Stimulated activated CD4-positive, alpha-beta T cell treated with anti-CD3 and anti-CD28 coated beads, Interleukin-15, amount 100 ng/mL, for 1 hour (primary cell): ENCODE results near the gene ACOX3.
"Not testable (repeated sequence)": the region's sequence is repeated elsewhere in the genome, so short reads cannot be mapped to it uniquely, and the experiment has no call there.

Experiments used
- DNase-seq, 2 donors: peaks; one replicate each; pipeline ENCODE4 v3.0.0-alpha.2; 2020; ENCODE audit warnings: low read depth in 1 of 2, low spot score in 1 of 2

The ACOX3 gene

GRCh38 chr4:8440492-8441311 lies at the start of gene ACOX3, which contains the start of gene TRMT44:
TSS of gene ACOX3 (minus strand) at chr4:8440723. CDS start at chr4:8416521, 24,202 bp downstream.
TSS of gene TRMT44 (plus strand) at chr4:8440777. CDS start at chr4:8440823, 46 bp downstream.
- DNase-seq = peak; percentile 93 to 98

DNA sequence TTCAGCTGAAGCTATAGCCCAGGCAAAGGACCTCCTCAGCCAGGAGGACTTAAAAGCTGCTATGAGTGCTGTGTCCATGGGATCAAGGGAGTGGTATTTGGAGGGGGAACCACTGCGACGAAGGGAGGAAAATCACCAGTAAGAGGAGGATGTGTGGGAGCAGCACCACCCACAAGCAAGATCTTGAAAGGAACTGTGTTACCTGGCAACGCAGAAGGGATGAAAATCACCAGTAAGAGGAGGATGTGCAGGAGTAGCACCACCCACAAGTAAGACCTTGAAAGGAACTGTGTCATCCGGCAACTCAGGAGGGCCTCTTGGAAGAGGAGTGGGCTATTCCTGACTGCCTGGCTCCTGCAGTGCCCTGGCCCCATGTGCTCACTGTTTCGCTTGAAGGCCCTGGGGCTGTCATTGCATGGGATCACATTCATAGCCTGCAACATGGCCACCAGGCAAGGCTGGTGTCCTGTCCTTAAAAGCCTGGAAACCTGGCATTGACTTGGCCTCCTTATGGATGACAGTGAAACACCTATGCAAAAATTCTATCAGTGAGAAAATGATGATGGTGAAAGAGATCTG lies 48.4 kb upstream of the ACOX3 start:
- DNase-seq = no peak

DNA sequence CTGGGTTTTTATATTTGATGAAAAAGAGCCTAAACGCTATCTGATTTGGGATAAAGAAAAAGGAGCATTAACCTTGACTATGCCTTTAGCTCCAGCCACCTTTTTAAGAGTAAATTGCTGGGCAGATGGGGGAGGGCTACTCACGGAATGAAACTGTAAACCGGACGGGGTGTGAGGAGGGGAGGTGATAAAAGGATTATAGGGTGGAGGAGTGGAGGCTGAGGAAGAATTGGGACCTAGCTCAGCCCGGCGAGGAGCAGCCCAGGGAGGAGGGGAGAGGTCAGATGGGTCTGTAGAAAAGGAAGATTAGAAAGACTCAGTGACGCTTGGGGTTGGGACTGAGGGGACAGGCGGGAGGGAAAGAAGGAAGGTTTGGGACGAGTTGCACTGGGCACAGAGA lies 46.1 kb upstream of the ACOX3 start:
- not testable (repeated sequence) for DNase-seq

DNA sequence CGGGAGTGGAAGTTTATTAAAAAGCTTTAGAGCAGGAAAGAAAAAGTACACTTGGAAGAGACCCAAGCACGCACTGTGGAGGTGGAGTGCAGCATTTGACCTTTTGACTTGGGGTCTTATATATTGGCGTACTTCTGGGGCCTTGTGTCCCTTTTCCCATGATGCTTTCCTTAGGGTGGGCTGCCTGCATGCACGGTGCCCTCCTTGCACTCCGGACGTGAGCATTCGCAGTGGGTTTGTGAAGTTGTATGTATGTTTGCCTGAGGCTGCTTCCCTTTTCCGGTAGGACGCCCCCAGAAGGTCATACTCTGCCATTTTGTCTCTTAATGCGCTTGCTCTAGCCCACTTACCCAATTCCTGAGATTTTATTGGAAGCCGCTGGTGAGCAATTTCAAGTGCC lies 39.7 kb upstream of the ACOX3 start:
- DNase-seq = no peak

DNA sequence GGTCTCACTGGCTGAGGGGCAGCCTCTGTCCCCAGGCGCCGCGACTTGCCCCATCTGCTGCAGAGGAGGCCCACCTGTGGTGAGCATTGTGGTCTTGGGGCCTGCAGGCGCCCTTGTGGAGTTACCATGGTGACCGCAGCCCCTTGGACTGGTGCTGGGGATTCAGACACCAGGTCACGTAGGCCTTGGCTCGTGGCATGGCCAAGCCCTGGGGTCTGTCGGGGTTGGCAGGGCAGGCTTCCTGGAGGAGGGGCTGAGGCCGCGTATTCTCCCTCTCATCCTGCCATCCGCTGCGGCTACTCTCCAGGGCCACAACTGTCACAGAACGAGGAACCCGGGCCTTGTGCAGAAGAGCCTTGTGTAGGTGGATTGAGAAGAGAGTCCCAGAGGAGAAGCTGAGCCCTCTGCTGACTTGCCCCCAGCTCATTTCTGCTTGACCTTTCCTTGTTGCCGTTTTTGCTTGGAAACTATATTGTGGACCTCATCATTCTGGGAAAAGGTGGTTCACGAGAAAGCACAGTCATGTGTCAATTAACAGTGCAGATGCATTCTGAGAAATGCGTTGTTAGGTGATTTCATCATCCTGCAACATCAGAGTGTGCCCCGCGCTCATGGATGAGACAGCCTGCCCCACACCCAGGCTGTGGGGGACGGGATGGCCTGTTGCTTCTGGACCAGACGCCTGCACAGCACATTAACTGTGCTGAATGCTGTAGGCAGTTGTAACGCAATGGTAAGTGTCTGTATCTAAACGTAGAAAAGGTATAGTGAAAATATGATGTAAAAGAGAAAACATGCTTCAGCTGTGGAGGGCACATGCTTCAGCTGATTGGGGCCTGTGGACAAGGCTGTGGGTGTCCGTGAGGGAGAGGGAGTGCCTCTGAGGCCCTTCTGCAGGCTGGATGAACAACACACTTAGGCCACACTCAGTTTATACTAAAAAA lies 38.5 kb upstream of the ACOX3 start:
- DNase-seq = no peak

GRCh38 chr4:8478371-8478770 lies 37.8 kb upstream of the ACOX3 start:
- no peak for DNase-seq

DNA sequence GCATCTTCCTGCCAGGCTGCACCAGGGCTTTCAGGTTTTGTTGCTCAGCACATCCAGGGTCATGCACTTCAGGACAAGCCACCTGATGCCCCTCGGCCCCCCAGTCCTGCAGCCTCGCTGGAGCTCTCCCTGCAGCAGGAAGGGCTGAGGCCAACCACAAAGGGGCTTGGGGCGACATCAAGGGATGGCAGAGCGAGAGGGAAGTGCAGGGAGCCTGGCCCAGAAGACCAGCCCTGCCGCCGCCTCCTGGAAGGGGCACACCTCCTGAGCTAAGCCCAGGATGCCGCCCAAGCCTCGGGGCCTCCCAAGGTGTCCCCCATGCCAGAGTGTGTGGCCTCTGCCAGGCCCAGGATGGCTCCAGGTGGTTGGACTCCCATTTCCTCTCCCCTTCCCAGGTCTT lies 37.2 kb upstream of the ACOX3 start:
- no peak for DNase-seq

- DNase-seq = no peak
These were observed 36.6 kb upstream of the ACOX3 start for GRCh38 chr4:8477095-8477635.

- no peak for DNase-seq
These were observed 35.4 kb upstream of the ACOX3 start for GRCh38 chr4:8475751-8476575.

DNA sequence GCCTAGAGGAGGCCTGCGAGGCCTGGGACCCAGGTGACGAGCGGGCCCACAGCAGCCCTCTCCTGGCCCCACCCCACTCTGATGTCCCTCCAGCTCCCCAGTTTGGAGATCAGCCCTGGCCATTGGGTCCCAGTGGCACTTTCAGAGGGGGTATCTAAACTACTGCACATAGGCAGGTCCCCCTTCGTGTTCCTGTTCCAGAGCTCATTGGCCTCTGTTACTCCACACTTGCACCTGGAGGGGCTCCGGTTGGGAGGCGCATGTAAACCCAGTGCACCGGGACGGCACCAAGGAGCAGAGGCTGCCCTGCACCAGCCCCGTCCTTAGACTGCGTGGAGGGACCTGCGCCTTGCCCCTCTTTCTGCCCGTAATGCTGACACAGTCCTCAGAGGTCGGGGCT lies 34.3 kb upstream of the ACOX3 start:
- no peak for DNase-seq

DNA sequence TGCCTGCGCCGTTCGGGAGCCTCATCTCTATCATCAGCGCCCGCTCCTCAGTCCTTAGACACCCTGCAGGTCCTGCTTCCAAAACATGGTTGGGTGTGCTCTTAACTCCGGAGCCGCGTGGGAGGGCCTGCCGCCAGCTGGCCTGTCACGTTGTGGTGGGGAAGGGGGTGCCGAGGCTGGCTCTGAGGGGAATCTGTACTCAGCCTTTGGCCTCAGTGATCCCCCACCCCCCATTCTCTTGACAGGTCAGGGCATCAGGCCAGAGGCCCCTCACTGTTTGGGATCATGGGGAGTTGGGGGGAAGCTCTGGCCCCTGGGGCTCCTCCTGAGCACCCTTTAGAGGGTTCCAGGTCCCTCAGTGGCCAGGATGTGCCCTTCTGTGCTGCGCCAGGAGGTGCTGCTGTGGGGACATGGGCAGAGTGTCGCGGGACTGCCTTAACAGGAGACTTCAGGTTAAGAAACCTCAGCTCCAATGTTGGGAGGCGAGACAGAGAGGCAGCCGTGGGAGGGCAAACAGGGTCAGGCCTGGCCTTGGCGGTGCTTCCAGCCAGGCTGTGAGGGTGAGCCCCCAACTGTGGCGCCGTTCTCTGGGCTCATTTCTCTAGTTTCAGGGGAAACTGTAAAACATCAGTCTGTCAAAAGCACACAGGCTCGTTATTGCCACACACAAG lies 33.5 kb upstream of the ACOX3 start:
- no peak for DNase-seq

DNA sequence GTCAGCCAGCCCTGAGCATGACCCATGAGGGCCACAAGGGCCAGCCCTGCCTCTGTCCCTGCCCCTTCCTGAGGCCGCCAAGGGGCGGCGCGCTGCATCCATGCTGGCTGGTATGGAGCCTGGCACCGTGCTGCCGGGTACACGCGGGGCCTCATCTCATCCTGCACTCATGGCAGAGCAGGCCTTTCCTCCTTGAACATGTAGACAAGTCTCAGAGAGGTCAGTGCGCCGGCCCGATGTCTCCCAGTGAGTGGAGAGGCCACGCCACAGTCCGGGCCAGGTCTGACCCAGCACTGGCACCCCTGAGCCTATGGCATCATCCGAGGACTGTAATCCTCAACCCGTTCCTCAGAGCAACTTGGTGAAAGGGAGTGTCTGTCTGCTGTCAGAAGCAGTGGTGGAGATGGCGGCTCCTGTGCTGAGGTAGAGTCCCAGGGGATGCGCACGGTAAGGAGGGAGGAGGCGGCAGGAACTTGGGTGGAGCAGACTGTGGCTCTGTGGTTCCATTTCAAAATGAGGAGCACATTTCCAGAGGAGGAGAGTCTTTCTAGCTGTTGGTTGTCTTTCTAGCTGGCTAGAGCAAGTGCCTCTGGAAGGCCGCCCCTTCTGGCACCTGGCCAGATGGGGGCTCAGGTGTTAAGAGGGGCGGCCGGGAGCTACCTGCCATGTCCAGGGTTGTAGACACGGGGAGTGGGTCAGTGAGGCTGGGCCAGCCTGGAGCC lies 32.8 kb upstream of the ACOX3 start:
- no peak for DNase-seq

- no peak for DNase-seq
These were observed 32.2 kb upstream of the ACOX3 start for GRCh38 chr4:8472689-8473197.

- DNase-seq = no peak
These were observed 31.7 kb upstream of the ACOX3 start for GRCh38 chr4:8472158-8472688.

DNA sequence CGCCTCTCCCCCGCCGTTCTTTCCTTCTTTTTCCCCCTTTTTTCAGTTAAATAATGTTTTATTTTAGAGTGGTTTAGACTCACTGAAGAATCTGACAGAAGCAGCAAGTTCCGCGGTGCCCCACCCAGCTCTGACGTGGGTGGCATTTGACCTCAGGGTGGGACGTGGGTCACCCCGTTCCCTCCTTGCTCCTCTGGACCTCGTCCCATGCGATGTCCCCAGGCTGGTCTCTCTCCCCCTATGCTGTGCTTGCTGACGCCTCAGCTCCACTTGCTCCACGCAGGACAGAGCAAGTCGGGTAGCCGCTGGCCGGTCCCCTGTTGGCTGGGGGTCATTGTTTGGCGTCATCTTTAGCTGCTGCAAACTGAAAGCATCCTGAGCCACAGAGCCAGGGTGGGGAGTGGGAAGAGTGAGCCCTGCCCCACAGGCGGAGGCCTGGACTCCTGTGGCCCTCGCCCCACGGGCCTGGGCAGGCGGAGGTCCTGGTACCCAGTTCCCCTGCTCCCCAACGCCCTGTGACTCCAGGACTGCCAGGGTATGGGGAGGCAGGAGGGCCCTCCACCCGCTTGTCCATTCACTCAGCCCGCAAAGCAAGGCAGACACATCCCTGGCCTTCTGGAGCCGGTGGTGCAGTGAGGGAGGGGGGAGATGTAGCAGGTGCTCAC lies 30.8 kb upstream of the ACOX3 start:
- no peak for DNase-seq

DNA sequence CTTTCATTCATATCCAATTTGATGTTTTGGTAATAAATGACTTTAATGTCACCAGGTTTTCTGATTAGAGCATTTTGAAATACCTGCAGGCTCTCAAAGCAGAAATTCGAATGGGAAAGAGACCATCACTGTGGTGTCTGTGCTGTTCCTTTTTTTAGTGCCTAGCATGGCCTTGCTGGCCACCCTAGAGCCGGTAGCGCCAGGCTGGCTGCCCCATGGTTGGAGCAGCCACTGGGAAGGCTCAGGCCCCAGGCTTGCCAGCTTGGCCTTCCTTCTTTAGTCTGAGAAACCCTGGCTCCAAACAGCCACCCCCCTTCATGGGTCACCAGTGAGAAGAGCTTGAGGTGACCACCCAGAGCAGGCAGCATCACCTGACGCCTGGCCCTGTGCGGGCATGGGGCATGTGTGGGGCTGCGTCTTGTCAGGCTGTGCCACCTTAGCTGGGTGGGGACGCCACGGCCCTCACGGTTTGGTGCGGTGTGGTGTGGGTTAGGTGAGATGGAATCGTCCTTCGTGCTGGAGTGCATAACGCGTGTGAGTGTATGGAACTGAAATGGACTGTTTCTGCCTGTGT lies 30.0 kb upstream of the ACOX3 start:
- no peak for DNase-seq

- DNase-seq = no peak
These were observed 29.0 kb upstream of the ACOX3 start for GRCh38 chr4:8469550-8469949.
